Mammary epithelial cell (primary cell): Measurements from ENCODE around the gene MAGEL2.

Source experiments
- CTCF ChIP-seq, 2 donors: IDR thresholded peaks in 1 of 2; conservative IDR thresholded peaks in 1 of 2; 2 replicates each; pipeline ENCODE4 v1.5.1; 2011 to 2012; ENCODE audit warnings: inconsistent platforms in 2 of 2, low read length in 2 of 2, mild to moderate bottlenecking in 2 of 2, control low read depth in 1 of 2, low read depth in 1 of 2; ENCODE audit not compliant: insufficient read depth in 1 of 2; ENCODE audit errors: extremely low read depth in 1 of 2
- EZH2 ChIP-seq: IDR thresholded peaks from 2 replicates; pipeline ENCODE4 v1.6.1; 2012; ENCODE audit warnings: low read length, inconsistent platforms, borderline replicate concordance

GRCh38 chr15:23616536-23616935 lies 31.1 kb downstream of the MAGEL2 start:
- TF ChIP-seq CTCF (conservative IDR thresholded peaks at IDR 0.05 in 1 of 2, IDR thresholded peaks at IDR 0.05 in 1 of 2; ENCODE audit: extremely low read depth in 1 of 2, insufficient read depth in 1 of 2, low read depth in 1 of 2, low read length in 2 of 2): no peak
- TF ChIP-seq EZH2: no peak
